ENCODE data around the gene PLAAT2.

- TF ChIP-seq, protein P1, sequence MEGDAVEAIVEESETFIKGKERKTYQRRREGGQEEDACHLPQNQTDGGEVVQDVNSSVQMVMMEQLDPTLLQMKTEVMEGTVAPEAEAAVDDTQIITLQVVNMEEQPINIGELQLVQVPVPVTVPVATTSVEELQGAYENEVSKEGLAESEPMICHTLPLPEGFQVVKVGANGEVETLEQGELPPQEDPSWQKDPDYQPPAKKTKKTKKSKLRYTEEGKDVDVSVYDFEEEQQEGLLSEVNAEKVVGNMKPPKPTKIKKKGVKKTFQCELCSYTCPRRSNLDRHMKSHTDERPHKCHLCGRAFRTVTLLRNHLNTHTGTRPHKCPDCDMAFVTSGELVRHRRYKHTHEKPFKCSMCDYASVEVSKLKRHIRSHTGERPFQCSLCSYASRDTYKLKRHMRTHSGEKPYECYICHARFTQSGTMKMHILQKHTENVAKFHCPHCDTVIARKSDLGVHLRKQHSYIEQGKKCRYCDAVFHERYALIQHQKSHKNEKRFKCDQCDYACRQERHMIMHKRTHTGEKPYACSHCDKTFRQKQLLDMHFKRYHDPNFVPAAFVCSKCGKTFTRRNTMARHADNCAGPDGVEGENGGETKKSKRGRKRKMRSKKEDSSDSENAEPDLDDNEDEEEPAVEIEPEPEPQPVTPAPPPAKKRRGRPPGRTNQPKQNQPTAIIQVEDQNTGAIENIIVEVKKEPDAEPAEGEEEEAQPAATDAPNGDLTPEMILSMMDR (conservative IDR thresholded peaks at IDR 0.05), result no peak
- TF ChIP-seq EZH2 (IDR thresholded peaks at IDR 0.05; ENCODE audit: low read depth), result no peak
Measured at GRCh38 chr11:63589000-63589399, 25.8 kb upstream of the PLAAT2 start.
